Mesodermal cell (in vitro differentiated cells): ENCODE data around the gene RELN.
"Not testable (repeated sequence)": the region's sequence is repeated elsewhere in the genome, so short reads cannot be mapped to it uniquely, and the experiment has no call there.

Experiments
- H3K27ac ChIP-seq: 2 replicates; pipeline ENCODE4 v1.7.0; 2013; ENCODE audit warnings: mild to moderate bottlenecking, low read depth, low read length, moderate library complexity; ENCODE audit not compliant: severe bottlenecking
- H3K36me3 ChIP-seq: 2 replicates; pipeline ENCODE4 v1.7.1; 2013; ENCODE audit warnings: mild to moderate bottlenecking, low read length, moderate library complexity; ENCODE audit not compliant: control insufficient read depth, insufficient read depth
- H3K4me1 ChIP-seq: one replicate; pipeline ENCODE4 v1.7.1; 2013; ENCODE audit warnings: mild to moderate bottlenecking, low read length; ENCODE audit not compliant: insufficient read depth, control insufficient read depth, poor library complexity, severe bottlenecking
- H3K4me3 ChIP-seq: 2 replicates; pipeline ENCODE4 v1.7.0; 2013; ENCODE audit warnings: low read length, control low read depth, mild to moderate bottlenecking; ENCODE audit not compliant: insufficient read depth, poor library complexity, severe bottlenecking; ENCODE audit errors: extremely low read depth
- H3K9me3 ChIP-seq: 2 replicates; pipeline ENCODE4 v1.7.1; 2013; ENCODE audit warnings: mild to moderate bottlenecking, low read length, moderate library complexity; ENCODE audit not compliant: control insufficient read depth
- WGBS, 2 experiments: methylation state at CpG; one replicate each; pipeline ENCODE4 v1.1.5; 2013; ENCODE audit warnings: missing lambda C conversion rate in 2 of 2; ENCODE audit not compliant: insufficient coverage in 2 of 2; 5-methylcytosine and 5-hydroxymethylcytosine counted together

Gene RELN

GRCh38 chr7:103851357-103851756, 138.1 kb downstream of the RELN start:
- H3K9me3 ChIP-seq: no peaks in the 10 kb centered on the region
- H3K36me3 ChIP-seq: no peaks in the 10 kb centered on the region
- no peaks in the 10 kb centered on the region for H3K4me1 ChIP-seq
- WGBS, 2 experiments: 56 to 76% methylated on average over 3 to 4 of the region's 4 CpGs
- no peak overlapping the region for H3K4me3 ChIP-seq
- H3K27ac ChIP-seq: no peak overlapping the region

- H3K9me3 ChIP-seq: no peaks in the 10 kb centered on the region
- no peak overlapping the region for H3K27ac ChIP-seq
- 69 to 75% methylated on average over 2 of the region's 2 CpGs for WGBS, 2 experiments
- no peak overlapping the region for H3K4me3 ChIP-seq
- H3K4me1 ChIP-seq: no peaks in the 10 kb centered on the region
- no peaks in the 10 kb centered on the region for H3K36me3 ChIP-seq
These were observed 145.6 kb downstream of the RELN start for GRCh38 chr7:103843689-103844480.

GRCh38 chr7:103833401-103833800, 156.1 kb downstream of the RELN start:
- Histone ChIP-seq H3K4me3 (no peak overlapping the region), H3K27ac (no peak overlapping the region), H3K36me3 (no peaks in the 10 kb centered on the region), H3K4me1 (no peaks in the 10 kb centered on the region), H3K9me3 (no peaks in the 10 kb centered on the region)
- WGBS, 2 experiments: 73 to 76% methylated on average over 2 of the region's 3 CpGs

GRCh38 chr7:103832438-103832837, 157.0 kb downstream of the RELN start:
- H3K27ac ChIP-seq: no peak overlapping the region
- no peaks in the 10 kb centered on the region for H3K36me3 ChIP-seq
- no peaks in the 10 kb centered on the region for H3K4me1 ChIP-seq
- H3K9me3 ChIP-seq: no peaks in the 10 kb centered on the region
- no peak overlapping the region for H3K4me3 ChIP-seq
- WGBS, 2 experiments: 80 to 85% methylated on average over 1 to 2 of the region's 2 CpGs

- no peaks in the 10 kb centered on the region for H3K36me3 ChIP-seq
- no peak overlapping the region for H3K4me3 ChIP-seq
- no peaks in the 10 kb centered on the region for H3K4me1 ChIP-seq
- no peak overlapping the region for H3K27ac ChIP-seq
- H3K9me3 ChIP-seq: no peaks in the 10 kb centered on the region
These were observed 165.2 kb downstream of the RELN start for GRCh38 chr7:103824251-103824650.

GRCh38 chr7:103823084-103823483, 166.4 kb downstream of the RELN start:
- Histone ChIP-seq H3K36me3 (no peaks in the 10 kb centered on the region), H3K9me3 (no peaks in the 10 kb centered on the region), H3K4me3 (no peak overlapping the region), H3K4me1 (no peaks in the 10 kb centered on the region), H3K27ac (no peak overlapping the region)
- no CpG with 5 or more reads among the region's 1 CpG for WGBS, 2 experiments

GRCh38 chr7:103821092-103821491, 168.4 kb downstream of the RELN start:
- Histone ChIP-seq H3K9me3 (no peaks in the 10 kb centered on the region), H3K36me3 (no peaks in the 10 kb centered on the region), H3K4me1 (no peaks in the 10 kb centered on the region), H3K4me3 (no peak overlapping the region), H3K27ac (no peak overlapping the region)
- no CpG with 5 or more reads among the region's 2 CpGs for WGBS, 2 experiments

GRCh38 chr7:103815972-103816371, 173.5 kb downstream of the RELN start:
- H3K9me3 ChIP-seq, H3K4me1 ChIP-seq, H3K4me3 ChIP-seq, H3K27ac ChIP-seq, H3K36me3 ChIP-seq: not testable (repeated sequence)
- WGBS, 2 experiments: 85 to 87% methylated on average over 3 of the region's 5 CpGs

- H3K4me1 ChIP-seq: no peaks in the 10 kb centered on the region
- no peak overlapping the region for H3K4me3 ChIP-seq
- H3K9me3 ChIP-seq: no peaks in the 10 kb centered on the region
- WGBS, 2 experiments: 100% methylated on average over 1 of the region's 2 CpGs; no CpG with 5 or more reads in 1 of the 2 experiments
- H3K27ac ChIP-seq: no peak overlapping the region
- no peaks in the 10 kb centered on the region for H3K36me3 ChIP-seq
These were observed 175.5 kb downstream of the RELN start for GRCh38 chr7:103813970-103814369.

GRCh38 chr7:103811997-103812396, 177.5 kb downstream of the RELN start:
- no peak overlapping the region for H3K4me3 ChIP-seq
- H3K27ac ChIP-seq: no peak overlapping the region
- H3K9me3 ChIP-seq: no peaks in the 10 kb centered on the region
- H3K4me1 ChIP-seq: no peaks in the 10 kb centered on the region
- no peaks in the 10 kb centered on the region for H3K36me3 ChIP-seq
- 91 to 94% methylated on average over 2 of the region's 2 CpGs for WGBS, 2 experiments

- Histone ChIP-seq H3K36me3 (no peaks in the 10 kb centered on the region), H3K9me3 (no peaks in the 10 kb centered on the region), H3K27ac (no peak overlapping the region), H3K4me1 (no peaks in the 10 kb centered on the region), H3K4me3 (no peak overlapping the region)
- 86 to 91% methylated on average over 1 to 3 of the region's 5 CpGs for WGBS, 2 experiments
These were observed 178.2 kb downstream of the RELN start for GRCh38 chr7:103811290-103811689.
